NCI-H2081 treated with DMSO at 0.1 percent for 48 hours (cell line): ENCODE measurements around the gene CARD19.
"Not testable (repeated sequence)": the region's sequence is repeated elsewhere in the genome, so short reads cannot be mapped to it uniquely, and the experiment has no call there.

Source experiments
- DNase-seq: peaks from one replicate; lab custom pipeline; 2025; lab: John Stamatoyannopoulos, UW

CARD19 gene

DNA sequence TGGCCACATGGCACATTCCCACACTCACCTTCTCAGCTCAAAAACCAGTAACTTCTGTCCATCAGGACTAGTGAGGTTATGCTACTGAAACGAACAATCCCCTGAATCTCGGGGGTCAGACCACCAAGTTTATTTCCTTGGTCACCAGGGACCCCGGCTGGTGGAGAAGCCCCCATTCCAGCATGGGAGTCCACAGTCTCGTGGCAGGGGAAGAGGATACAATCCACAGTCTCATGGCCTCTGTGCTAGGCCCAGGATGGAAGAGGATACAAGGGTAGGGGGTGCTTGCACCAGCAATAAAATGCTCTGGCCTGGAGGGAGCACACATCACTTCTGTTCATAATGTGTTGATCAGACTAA is 7.4 kb upstream of the CARD19 start:
- DNase-seq: no peak

DNA sequence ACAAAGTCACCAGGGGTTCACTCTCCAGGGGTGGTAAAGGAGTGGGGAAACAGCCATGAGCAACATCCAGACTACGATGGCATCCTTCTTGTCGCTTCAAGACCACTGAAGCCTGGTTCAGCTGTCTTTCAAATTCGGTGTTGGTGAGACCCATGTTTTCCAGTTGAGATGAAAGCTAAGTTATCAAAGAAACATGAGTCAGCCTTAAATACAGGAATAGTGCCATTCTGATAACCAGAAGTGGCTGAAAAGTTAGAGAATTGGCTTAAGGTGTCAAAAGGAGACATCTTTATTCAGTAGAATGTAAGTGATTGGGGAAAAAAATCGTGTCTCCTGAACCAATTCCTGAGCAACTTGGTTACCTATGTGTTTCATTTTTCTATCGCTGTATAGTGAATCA is 7.0 kb upstream of the CARD19 start:
- no peak for DNase-seq

DNA sequence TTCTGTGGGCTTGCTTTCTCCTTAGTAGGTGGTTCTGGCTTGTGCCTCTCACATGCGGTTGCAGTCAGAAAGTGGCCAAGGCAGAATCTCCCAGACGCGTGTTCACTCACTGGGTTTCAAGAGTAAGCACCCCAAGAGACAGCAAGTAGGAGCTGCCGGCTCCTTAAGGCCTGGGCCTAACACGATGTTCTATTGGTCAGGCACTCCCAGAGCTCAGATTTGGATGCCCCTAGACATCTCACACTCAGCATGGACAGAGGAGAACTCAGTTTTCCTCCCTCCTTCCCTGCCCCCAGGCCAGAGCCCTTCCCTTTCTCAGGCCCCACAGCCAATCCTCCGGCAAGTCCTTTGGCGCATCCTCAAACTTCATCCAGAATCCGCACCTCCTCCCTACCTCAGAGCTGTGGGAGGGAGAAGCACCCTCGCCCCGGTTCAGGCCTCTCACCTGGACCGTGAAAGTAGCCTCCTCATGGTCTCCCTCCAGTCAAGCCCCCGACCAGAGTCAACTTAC is 6.5 kb upstream of the CARD19 start:
- no peak for DNase-seq

DNA sequence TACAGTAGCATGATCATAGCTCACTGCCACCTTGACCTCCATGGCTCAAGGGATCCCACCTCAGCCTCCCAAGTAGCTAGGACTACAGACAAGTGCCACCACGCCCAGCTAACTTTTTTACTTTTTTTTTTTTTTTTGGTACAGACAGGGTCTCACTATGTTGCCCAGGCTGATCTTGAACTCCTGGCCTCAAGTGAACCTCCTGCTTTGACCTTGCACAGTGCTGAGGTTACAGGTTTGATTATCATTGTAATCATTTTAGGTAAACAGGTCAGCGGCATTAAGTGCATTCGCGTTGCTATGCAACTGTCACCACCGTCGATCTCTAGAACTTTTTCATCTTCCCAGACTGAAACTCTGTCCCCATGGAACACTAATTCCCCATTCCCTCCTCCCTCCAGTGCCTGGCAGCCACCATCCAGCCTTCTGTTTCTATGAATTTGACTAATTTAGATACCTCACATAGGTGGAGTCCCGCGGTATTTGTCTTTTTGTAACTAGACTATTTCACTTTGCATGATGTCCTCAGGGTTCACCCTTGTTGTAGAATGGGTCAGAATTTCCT is 5.8 kb upstream of the CARD19 start:
- no peak for DNase-seq

DNA sequence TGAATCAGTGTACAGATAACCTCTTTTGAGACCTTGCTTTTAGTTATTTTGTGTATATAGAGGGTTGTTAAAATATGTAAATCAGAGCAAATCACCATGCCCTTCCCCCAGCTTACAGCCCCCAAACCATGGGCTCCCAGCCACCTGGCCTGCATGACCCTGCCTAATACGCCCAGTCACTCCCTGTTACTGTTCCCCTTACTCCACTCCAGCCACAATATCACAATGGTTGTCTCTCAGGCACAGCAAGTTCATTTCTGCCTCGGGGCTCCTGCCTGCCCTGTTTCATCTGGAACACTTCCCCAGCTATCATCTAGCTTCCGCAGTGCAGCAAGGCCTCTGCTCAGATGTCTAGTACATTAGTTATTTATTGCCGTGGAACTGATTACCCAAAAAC is 5.0 kb upstream of the CARD19 start:
- no peak for DNase-seq

DNA sequence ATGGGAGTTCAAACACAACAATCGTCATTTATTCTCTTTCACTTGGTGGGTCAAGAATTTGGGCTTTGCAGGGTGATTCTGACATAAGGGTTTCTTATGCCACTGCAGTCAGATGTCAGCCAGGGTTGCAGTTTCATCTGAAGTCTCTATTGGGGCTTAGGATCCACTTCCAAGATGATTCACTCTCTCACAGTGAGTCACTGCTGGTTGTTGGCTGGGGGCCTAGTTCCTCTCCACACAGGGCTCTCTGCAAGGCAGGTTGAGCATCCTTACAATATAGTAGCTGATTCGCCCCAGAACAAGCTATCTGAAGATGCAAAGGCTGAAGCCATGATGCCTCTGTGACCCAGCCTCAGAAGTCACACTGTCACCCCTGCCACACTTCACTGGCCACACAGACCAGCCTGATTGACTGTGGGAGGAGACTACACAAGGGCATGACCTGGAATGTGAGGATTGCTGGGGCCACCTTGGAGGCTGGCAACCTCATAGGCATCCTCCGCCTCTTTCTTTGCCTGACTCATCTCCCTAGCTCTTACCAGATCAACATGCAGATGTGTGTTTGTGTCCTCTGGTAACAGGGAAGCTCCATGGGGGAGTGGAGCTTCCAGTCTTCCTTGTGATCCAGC is 4.5 kb upstream of the CARD19 start:
- no peak for DNase-seq

DNA sequence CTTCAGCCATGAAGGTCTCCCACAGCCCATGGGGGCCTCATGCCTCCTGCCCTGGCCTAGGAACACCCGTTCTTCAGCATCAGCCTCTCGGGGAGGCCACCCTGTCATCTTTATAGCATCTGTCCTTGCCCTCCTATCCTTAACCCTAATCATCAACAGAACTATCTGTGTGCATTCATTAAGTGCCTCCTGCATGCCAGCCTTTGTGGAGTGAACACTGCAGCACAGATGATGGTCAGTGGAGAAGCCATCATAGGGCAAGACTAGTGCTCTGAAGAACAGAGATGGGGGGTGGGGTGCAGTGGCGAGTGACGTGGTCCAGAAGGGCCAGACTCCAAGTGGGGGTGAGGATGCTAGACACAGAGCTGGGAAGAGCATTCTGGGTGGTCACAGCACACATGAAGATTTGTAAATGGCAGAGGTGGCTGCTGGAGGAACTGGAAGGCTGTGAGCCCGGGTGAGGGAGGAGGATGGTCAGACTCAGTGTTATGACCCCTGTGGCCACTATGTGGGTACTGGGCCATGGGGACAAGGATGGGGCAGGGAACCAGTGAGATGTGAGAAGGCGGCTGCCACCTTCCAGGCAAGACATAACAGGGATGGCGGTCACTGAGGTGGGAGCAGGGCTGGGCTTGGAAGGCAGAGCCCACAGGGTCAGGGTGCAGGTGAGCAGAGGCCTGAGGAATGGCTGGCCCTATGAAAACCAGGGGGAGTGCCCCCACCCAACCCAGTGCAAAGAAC is 3.6 kb upstream of the CARD19 start:
- DNase-seq: no peak

DNA sequence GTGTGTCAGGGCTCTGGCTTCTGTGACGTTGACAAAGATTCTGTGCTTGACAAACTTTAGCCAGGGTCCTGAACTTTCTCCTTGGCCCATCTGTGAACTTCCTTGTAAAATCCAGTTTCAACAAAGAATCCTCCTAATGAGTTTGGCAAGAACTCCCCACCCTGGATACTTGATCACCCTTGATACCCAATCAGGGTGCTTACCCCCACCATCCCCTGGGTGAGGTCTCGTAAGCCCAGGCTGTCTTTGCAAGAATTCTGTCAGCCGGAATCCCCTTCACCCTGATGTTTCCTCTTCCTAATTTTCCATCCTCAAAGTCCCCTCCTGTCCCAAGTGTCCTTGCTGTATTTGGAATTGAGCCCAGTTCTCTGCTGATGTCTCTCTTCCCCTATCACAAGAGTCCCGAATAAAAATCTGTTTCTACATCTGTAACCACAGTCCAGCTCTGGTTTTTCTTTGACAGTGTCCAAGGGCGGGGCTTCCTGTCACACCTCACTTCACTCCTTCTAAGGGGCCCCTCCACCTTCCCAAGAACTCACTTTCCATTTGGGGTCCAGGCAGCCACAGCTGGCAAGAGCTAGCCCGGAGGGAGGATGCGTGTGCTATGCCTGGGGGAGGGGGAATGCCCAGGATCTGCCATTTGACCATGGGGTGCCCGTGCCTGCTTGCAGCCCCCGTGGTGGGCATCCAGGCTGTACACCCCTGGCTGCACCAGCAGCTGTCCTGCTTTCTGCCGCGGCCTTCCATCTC is 2.7 kb upstream of the CARD19 start:
- DNase-seq: no peak

DNA sequence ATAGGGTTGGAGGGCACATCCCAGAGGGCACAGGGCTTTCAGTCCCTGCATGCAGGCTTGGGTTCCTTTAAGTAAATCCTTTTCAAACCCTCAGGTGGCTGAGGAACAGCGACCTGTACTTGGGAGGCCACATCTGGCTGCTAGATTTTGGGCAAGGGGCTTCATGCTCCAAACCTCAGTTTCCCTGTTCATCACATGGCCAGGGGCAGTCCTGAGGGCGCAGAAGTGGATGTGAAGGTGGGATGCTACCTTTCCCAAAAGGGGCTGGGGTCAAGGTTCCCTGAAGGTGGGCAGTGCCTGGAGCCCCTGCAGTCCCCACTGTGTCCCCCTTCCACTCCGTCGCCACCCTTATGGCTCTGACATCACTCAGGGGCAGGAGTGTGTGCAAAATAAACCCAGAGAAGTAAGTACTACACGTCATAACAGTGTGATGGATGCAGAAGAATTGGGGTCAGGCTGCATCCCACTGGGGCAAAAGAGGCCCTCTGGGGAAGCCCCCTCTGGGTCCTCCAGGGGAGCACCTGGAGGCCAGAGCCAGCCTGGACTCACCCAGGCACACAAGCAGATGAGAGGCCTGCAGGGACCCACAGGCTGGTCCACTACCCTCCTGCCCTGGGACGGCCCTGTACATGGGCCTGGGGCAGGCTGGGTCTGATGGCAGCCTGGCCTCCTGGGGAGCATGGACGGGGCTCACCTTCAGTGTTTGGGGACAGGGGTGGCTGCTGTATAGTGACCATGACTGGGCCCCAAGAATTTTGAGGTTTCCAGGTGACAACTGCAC is 1.9 kb upstream of the CARD19 start:
- no peak for DNase-seq

DNA sequence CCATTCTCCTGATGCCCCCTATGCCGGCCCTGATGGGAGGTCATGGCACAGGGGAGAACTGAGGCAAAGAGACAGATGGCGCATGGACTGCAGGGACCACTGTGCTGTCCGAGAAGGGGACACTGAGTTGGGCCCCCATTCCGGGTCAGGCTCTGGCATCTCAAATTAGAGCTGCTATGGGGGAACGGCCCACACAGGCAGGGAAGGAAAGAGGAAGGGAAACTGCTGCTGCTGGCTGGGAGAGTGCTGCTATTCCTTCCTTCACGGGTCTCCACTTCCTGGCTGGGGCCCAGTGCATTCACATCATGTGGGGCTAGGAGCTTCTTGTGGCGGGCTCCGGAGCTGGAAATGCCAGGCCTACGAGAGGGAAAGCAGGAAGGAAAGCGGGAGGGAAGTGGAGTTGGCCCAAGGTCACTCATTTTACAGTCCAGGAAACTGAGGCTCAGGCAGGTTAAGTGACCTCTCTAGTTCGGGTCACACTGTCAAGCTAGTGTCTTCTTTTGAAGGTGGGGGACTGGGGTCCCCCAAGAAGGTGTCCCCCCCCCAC is 1.3 kb upstream of the CARD19 start:
- DNase-seq: no peak

DNA sequence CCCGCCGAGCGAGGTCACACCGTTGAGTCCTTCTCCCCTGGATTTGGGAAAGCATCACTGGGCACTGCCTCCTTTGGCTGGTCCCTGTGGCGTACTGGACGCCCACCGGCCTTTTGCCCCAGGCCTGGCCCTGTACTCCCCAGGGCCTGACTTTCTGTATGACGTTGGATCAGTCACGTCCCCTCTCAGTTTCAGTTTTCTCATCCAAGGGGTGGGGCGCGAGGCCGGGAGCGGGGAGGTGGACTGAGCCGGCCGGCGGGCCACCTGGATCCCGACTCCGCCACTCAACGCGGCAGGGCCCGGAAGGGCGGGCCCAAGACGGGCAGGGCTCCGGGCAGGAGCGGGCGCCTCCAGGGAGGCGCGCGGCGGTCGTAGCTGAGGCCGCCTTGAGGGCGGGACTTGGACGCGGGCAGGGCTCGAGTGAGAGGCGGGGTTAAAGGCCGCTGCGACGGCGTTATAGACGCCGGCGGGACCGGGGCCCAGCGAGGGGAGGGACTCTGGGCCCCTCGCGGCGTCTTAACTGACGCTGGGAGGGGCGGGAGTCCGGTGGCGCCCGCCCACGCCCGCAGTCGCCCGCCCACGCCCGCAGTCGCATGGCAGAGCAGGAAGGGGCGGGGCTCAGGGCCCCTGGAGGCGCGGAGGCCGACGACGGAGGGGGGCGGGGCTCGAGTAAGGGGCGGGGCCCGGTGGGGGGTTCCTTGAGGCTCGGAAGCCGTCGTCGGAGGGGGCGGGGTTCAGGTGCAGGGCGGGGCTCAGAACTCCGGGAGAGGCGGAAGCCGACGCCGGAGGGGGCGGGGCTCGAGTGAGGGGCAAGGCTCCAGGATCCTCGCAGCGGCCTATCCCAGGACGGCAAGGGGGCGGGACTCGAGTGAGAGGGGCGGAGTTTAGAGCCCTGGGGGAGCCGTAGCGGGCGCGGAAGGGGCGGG is 549 bp upstream of the CARD19 start:
- DNase-seq: peak; percentile 75

DNA sequence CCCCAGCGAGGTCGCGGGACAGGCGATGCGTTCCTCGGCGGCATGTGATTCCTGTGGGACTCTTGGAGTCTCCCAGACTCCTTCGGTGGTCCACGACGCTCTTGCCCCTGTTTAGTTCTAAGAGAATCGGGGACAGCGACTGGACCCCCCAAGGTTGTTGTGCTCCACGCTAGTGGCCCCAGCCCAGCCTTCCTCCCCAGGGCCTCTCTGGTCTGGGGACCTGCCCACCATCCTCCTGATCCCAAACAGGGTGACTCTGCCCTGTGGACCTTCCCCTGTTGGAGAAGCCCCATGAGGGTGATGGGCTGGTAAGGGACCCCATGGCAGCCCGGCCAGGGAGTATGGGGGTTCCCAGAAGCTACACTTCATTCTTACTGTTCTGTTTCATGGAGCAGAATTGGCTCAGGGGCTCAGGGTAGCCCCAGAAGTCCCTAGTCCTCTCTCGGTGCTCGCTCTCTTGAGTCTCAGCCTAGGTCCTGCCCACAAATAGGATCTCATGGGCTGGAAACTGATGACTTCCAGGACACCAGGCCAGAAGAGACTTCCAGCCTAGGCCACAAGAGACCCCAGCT is 880 bp downstream of the CARD19 start:
- no peak for DNase-seq

DNA sequence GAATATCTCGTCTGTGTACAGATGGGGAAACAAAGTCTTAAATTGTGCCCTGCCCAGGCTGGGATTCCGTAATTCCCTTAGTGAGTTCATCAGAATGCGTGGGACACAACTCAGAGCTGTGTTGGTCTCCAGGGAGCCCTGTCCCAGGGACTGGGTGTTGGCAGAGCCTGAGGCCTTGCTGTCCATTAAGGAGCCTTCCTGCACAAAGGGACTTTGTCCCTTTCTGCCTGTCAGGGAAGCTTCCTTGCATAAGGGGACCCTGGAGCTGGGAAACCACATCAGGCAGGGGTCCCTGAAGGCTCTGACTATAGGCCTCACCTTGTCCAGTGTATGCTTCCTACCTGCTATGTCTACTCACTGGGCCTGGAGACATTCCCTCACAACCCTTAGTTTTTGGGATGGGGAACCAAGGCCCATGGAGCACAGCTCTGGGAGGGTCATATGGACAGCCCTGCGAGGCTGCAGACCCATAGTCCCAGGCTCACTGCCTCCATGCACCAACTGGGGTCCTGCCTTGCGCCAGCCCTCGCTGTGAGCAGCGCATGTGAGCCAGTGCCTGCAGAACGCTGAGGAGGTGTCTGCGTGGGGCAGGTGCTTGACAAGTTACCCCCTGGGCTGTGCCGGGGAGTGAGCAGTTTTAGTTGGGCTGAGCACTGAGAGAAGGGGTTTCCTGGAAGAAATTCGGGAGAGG is 1.6 kb downstream of the CARD19 start:
- DNase-seq: no peak

DNA sequence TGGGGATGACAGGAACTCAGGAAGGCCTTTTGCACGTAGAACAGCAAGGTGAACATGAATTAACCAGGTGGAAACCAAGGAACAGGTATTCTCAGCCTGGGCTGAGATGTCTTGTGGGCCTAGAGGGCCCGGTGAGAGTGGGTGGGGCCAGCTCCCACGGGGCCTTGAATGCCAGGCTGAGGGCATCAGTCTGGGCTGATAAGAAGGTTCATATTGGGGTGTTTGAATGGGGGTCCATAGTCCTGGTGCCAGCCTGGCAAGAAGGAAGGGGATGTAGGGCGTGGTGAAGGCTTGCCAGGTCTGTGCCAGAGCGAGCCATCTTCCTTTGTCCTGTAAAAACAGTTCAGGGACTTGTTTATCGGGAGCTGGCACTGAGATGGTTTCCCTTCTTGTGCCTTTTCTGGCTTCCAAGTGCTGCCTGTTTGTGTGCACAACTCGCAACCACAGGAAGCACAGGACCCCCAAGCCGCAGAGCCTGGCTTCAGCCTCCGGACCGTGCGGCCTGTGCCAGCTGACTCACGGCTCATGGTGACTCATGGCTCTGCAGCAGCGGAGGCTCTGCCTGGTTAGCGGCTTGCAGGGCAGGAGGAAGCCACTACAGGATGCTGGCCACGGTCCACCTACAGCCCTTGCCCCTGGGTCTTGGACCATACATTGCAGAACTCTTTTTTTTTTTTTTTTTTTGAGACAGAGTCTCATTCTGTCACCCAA is 2.4 kb downstream of the CARD19 start:
- DNase-seq: no peak

DNA sequence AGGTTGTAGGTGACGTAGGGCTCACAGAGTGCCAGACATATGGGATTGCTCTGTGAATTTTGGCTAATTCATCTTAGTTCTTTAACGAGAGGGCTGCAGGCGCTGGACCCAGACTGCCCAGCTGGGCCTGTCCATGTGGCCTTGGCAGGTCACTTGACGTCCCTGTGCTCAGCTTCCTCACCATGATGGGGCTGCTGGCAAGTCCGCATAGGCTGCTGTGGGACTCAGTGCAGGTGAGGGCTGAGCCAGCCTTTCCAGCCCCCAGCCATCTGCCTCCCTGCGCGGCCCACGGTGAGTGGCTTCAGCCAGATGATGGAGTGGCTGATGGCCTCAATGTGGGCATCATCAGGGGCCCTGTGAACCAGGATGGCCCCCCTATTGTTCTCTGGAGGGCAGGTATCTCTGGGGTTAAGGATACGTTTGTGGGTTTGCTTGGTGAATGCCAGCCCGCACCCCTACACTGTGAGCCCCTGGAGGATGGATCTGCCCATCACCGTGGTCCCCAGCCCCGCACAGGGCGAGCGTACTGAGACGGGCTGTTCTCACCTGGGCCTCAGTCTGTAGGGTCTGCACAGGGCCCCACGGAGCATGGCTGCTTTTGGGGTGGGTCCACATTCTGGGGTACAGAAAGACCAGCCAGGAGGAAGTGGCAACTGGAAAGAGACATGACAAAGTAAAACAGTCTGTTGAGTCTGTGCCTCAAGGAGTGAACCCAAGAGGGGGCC is 3.7 kb downstream of the CARD19 start:
- DNase-seq: no peak

DNA sequence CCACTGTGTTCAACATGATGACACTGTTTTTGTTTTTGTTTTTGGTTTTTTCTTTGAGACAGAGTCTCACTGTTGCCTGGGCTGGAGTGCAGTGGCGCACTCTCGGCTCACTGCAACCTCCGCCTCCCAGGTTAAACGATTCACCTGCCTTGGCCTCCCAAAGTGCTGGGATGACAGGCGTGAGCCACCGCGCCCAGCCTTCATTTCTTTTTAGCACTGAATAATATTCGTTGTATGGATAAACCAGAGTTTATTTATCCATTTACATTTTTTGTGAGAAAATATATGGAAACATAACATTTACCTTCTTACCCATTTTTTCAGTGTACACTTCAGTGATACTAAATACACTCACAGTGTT is 4.2 kb downstream of the CARD19 start:
- no peak for DNase-seq

DNA sequence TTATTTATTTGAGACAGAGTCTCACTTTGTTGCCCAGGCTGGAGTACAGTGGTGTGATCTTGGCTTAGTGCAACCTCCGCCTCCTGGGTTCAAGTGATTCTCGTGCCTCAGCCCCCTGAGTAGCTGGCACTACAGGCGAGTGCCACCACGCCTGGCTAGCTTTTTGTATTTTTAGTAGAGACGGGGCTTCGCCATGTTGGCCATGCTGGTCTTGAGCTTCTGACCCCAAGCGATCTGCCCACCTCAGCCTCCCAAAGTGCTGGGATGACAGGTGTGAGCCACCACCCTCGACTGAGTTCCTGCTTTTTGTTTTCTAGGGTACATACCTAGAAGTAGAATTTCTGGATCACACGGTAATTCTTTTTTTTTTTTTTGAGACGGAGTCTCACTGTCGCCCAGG is 5.1 kb downstream of the CARD19 start:
- DNase-seq: not testable (repeated sequence)

DNA sequence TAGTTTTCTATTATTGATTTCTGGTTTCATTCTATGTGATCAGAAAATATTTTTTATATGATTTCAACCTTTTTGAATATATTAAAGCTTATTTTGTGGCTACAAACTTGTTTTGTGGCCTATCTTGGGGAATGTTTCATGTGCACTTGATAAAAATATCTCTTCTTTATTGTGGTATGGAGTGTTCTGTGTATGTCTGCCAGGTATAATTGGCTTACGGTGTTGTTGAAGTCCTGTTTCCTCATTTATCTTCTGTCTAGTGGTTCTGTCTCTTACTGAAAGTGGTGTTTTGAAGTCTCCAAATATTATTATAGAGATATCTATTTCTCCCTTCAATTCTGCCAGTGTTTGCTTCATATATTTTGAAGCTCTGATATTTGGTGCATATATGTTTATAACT is 9.6 kb downstream of the CARD19 start:
- DNase-seq: no peak
